IPS-NIHi11 (cell line): ENCODE data around the gene NUBP2.

Experiments
- DNase-seq: peaks from one replicate; pipeline ENCODE4 v3.0.0; 2012; ENCODE audit warnings: mixed read lengths, low spot score

NUBP2 gene

DNA sequence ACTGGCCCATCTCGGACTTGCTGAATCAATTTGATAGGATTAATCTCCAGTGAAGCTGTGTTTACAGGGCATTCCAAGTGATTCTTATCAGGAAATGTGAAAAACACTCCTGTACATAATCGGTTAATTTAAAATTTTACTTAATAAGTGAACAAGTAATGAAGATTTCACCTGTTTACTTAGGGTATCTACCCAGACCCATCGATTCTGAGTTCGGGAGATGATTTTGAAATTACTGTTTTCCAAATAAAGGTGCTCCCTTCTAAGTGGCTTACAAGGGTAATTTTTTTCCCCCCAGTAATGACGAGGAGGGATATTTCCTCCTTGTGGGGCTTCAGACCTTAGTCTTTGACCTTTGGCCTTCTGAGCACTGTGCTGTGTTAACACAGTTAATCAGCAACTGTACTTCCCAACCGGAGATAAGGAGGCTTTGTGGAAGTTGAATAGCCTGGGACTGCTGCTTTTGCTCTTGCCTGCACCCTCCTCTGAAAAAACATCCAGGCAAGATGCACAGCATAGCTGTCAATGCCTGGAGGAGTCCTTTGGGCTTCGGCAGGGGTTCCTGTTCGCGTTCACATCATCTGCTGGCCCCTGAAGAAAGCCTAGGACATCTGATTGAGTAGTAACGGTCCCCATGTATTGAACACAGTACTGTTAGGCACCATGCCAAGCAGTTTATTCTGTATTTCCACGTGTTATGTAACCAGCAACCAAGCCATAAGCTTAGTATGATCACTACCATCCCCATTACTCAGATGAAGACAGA is 46.1 kb downstream of the NUBP2 start:
- DNase-seq: no peak

DNA sequence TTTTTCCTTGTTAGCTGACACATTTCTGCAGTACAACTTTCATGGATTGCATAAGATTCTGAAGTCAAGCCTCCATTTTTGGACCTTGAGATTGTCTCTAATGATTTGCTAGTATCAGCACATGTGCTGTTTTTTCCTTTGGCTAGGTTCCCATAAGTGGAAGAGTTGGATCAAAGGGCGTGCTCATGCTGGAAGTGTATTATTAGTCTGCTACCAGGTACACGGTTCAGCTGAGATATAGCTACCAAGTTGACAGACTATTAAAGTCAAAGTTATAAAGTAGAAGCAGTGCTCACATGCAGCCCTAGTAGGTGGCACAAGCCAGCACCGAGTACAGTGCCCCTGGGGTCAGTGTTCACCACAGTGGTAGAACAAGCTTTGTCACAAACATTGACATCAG is 47.5 kb downstream of the NUBP2 start:
- DNase-seq: no peak

GRCh38 chr16:1831186-1832075 is 48.7 kb downstream of the NUBP2 start:
- DNase-seq: no peak

GRCh38 chr16:1832838-1833454 is 50.2 kb downstream of the NUBP2 start:
- DNase-seq: no peak

DNA sequence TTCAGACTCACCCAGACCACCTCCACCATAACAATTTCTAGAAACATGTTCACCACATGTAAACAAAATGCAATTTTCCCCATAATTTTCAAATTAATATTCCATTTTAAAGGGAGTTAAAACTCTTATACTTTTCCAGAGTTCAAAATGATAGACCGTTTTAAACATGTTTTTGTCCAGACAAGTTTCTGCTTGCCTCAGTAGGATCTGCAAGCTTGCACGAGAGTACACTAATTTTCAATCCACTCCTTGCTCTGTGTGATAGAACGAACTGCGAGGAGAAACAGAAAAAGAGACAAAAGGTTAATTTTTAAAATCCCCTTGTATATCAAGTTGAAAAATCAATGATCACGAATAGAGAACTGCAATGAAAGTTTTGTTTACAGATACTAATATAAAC is 51.3 kb downstream of the NUBP2 start:
- DNase-seq: no peak
